ENCODE data around the gene PRG2.

Gene PRG2

GRCh38 chr11:57402188-57403002 lies 11.9 kb upstream of the PRG2 start:
- H3K4me2 ChIP-seq (ENCODE audit: low read depth, low read length, poor library complexity, severe bottlenecking): no peak overlapping the region
- no peaks in the 10 kb centered on the region for H3F3A ChIP-seq (ENCODE audit: insufficient read depth)
- no peaks in the 10 kb centered on the region for H3K9me3 ChIP-seq (ENCODE audit: insufficient read depth, low read length)
- no peak overlapping the region for H2AFZ ChIP-seq (ENCODE audit: low read depth, low read length, severe bottlenecking)
- H3K27me3 ChIP-seq (ENCODE audit: low read length): no peaks in the 10 kb centered on the region
- H3K9me2 ChIP-seq (replicated peaks; ENCODE audit: insufficient read depth, low read length): no peaks in the 10 kb centered on the region
- TF ChIP-seq EZH2phosphoT487 (conservative IDR thresholded peaks at IDR 0.05; ENCODE audit: low read length): no peak
- TF ChIP-seq CTCF (IDR thresholded peaks at IDR 0.05; ENCODE audit: insufficient read depth, low read length, poor library complexity, severe bottlenecking): no peak
- no peak overlapping the region for H3K27ac ChIP-seq (ENCODE audit: low read depth, low read length)
- H3K79me2 ChIP-seq (ENCODE audit: insufficient read depth, low read length): no peaks in the 10 kb centered on the region
- H3K36me3 ChIP-seq (ENCODE audit: low read length): no peaks in the 10 kb centered on the region; the same call in 1 of the 2 replicates
- H3K4me3 ChIP-seq (ENCODE audit: insufficient read depth, low read length, poor library complexity, severe bottlenecking): no peak overlapping the region
- no peaks in the 10 kb centered on the region for H4K20me1 ChIP-seq (ENCODE audit: low read depth, low read length)
- no peak overlapping the region for H3K9ac ChIP-seq (ENCODE audit: low read length)

- Histone ChIP-seq H3K27ac (ENCODE audit: low read depth, low read length) (no peak overlapping the region), H2AFZ (ENCODE audit: low read depth, low read length, severe bottlenecking) (no peak overlapping the region), H3K4me3 (ENCODE audit: insufficient read depth, low read length, poor library complexity, severe bottlenecking) (no peak overlapping the region), H3K9me3 (ENCODE audit: insufficient read depth, low read length) (no peaks in the 10 kb centered on the region), H3K9ac (ENCODE audit: low read length) (no peak overlapping the region), H3K79me2 (ENCODE audit: insufficient read depth, low read length) (no peaks in the 10 kb centered on the region), H3K9me2 (replicated peaks; ENCODE audit: insufficient read depth, low read length) (no peaks in the 10 kb centered on the region), H4K20me1 (ENCODE audit: low read depth, low read length) (no peaks in the 10 kb centered on the region), H3K27me3 (ENCODE audit: low read length) (no peaks in the 10 kb centered on the region), H3K4me2 (ENCODE audit: low read depth, low read length, poor library complexity, severe bottlenecking) (no peak overlapping the region), H3K36me3 (ENCODE audit: low read length) (no peaks in the 10 kb centered on the region), H3F3A (ENCODE audit: insufficient read depth) (no peaks in the 10 kb centered on the region)
- TF ChIP-seq EZH2phosphoT487 (conservative IDR thresholded peaks at IDR 0.05; ENCODE audit: low read length) (no peak), CTCF (IDR thresholded peaks at IDR 0.05; ENCODE audit: insufficient read depth, low read length, poor library complexity, severe bottlenecking) (no peak)
Observed at GRCh38 chr11:57399972-57400578, 9.6 kb upstream of the PRG2 start.

- Histone ChIP-seq H3K9ac (ENCODE audit: low read length) (no peak overlapping the region), H3K27me3 (ENCODE audit: low read length) (no peaks in the 10 kb centered on the region), H4K20me1 (ENCODE audit: low read depth, low read length) (no peaks in the 10 kb centered on the region), H3K9me3 (ENCODE audit: insufficient read depth, low read length) (no peaks in the 10 kb centered on the region), H3K9me2 (replicated peaks; ENCODE audit: insufficient read depth, low read length) (no peaks in the 10 kb centered on the region), H3K79me2 (ENCODE audit: insufficient read depth, low read length) (no peaks in the 10 kb centered on the region), H3K36me3 (ENCODE audit: low read length) (no peaks in the 10 kb centered on the region), H3K4me3 (ENCODE audit: insufficient read depth, low read length, poor library complexity, severe bottlenecking) (no peak overlapping the region), H3F3A (ENCODE audit: insufficient read depth) (no peaks in the 10 kb centered on the region), H3K4me2 (ENCODE audit: low read depth, low read length, poor library complexity, severe bottlenecking) (no peak overlapping the region), H2AFZ (ENCODE audit: low read depth, low read length, severe bottlenecking) (no peak overlapping the region), H3K27ac (ENCODE audit: low read depth, low read length) (no peak overlapping the region)
- no peak for TF ChIP-seq EZH2phosphoT487 (conservative IDR thresholded peaks at IDR 0.05; ENCODE audit: low read length)
- TF ChIP-seq CTCF (IDR thresholded peaks at IDR 0.05; ENCODE audit: insufficient read depth, low read length, poor library complexity, severe bottlenecking): no peak
Observed at GRCh38 chr11:57399221-57399620, 8.8 kb upstream of the PRG2 start.
